HepG2 (cell line): Measurements from ENCODE around the gene HMG20B. TPM values are rescaled to one million over a fixed set of nuclear protein-coding genes. Genes with fewer than 3 reads are reported as not detected.

Experiments
- BCLAF1 ChIP-seq: fragments of 450-650 bp; IDR thresholded peaks from 2 replicates; pipeline ENCODE4 v1.6.1; 2017; ENCODE audit warnings: mild to moderate bottlenecking
- GRHL1 ChIP-seq: sonication (generic); formaldehyde crosslinking; conservative IDR thresholded peaks from 2 replicates; pipeline ENCODE4 v1.8.0; 2022; ENCODE audit warnings: missing genetic modification reagents
- KLF15 ChIP-seq: sonication (generic); formaldehyde crosslinking; IDR thresholded peaks from 2 replicates; pipeline ENCODE4 v1.8.1; 2023; ENCODE audit warnings: borderline replicate concordance, mild to moderate bottlenecking, inconsistent platforms, missing genetic modification reagents, mixed read lengths
- MTF1 ChIP-seq: sonication (generic); formaldehyde crosslinking; IDR thresholded peaks from 2 replicates; pipeline ENCODE4 v1.5.0; 2020; ENCODE audit warnings: missing genetic modification reagents
- NBN ChIP-seq: fragments of 450-650 bp; conservative IDR thresholded peaks from 2 replicates; pipeline ENCODE4 v1.6.1; 2017
- NFE2 ChIP-seq: sonication (generic); formaldehyde crosslinking; IDR thresholded peaks from 2 replicates; pipeline ENCODE4 v1.4.0; 2020; ENCODE audit warnings: missing genetic modification reagents
- NKX3-1 ChIP-seq: sonication (generic); formaldehyde crosslinking; IDR thresholded peaks from 2 replicates; pipeline ENCODE4 v1.5.0; 2020; ENCODE audit warnings: missing genetic modification reagents
- PRDM10 ChIP-seq: sonication (generic); formaldehyde crosslinking; IDR thresholded peaks from 2 replicates; pipeline ENCODE4 v1.4.0; 2020; ENCODE audit warnings: low read depth, missing genetic modification reagents
- PTBP1 ChIP-seq: fragments of 200-400 bp; formaldehyde crosslinking; IDR thresholded peaks from 2 replicates; pipeline ENCODE4 v1.6.1; 2018; ENCODE audit warnings: low read length, low read depth; ENCODE audit not compliant: poor library complexity, severe bottlenecking
- RARA ChIP-seq: IDR thresholded peaks from 2 replicates; pipeline ENCODE4 v1.6.1; 2016; ENCODE audit warnings: missing genetic modification reagents, missing compliant biosample characterization
- SIX1 ChIP-seq: sonication (generic); formaldehyde crosslinking; IDR thresholded peaks from 2 replicates; pipeline ENCODE4 v1.4.0; 2020; ENCODE audit warnings: missing genetic modification reagents, borderline replicate concordance
- SOX13 ChIP-seq, 3 experiments: fragments of 450-650 bp in 1 of 3; sonication (generic) in 1 of 3; formaldehyde crosslinking in 1 of 3; IDR thresholded peaks in 2 of 3; conservative IDR thresholded peaks in 1 of 3; 2 replicates each; pipeline versions ENCODE4 v1.5.0 to v1.6.1; 2016 to 2020; ENCODE audit warnings: antibody characterized with exemption in 1 of 3, mild to moderate bottlenecking in 1 of 3, missing compliant biosample characterization in 1 of 3, missing genetic modification reagents in 1 of 3, moderate library complexity in 1 of 3
- SOX5 ChIP-seq: IDR thresholded peaks from 2 replicates; pipeline ENCODE4 v1.6.1; 2016; ENCODE audit warnings: borderline replicate concordance
- SP5 ChIP-seq: IDR thresholded peaks from 2 replicates; pipeline ENCODE4 v1.6.1; 2016; ENCODE audit warnings: low read depth, borderline replicate concordance
- SPEN ChIP-seq: sonication (generic); formaldehyde crosslinking; IDR thresholded peaks from 2 replicates; pipeline ENCODE4 v1.5.1; 2020; ENCODE audit warnings: low read depth, mild to moderate bottlenecking, missing genetic modification reagents
- ZBTB37 ChIP-seq: sonication (generic); formaldehyde crosslinking; IDR thresholded peaks from 2 replicates; pipeline ENCODE4 v1.4.0; 2020; ENCODE audit warnings: mild to moderate bottlenecking, missing genetic modification reagents
- ZNF678 ChIP-seq: sonication (generic); formaldehyde crosslinking; IDR thresholded peaks from 2 replicates; pipeline ENCODE4 v1.4.0; 2020; ENCODE audit warnings: mild to moderate bottlenecking, missing genetic modification reagents
- ZNF773 ChIP-seq: sonication (generic); formaldehyde crosslinking; IDR thresholded peaks from 2 replicates; pipeline ENCODE4 v1.4.0; 2020; ENCODE audit warnings: missing genetic modification reagents, borderline replicate concordance
- ZSCAN12 ChIP-seq: sonication (generic); formaldehyde crosslinking; IDR thresholded peaks from 2 replicates; pipeline ENCODE4 v1.9.0; 2021; ENCODE audit warnings: mild to moderate bottlenecking, missing genetic modification reagents
- ZSCAN20 ChIP-seq: sonication (generic); formaldehyde crosslinking; IDR thresholded peaks from 2 replicates; pipeline ENCODE4 v1.4.0; 2020; ENCODE audit warnings: missing genetic modification reagents, mild to moderate bottlenecking, borderline replicate concordance
- polyA plus RNA-seq, 8 experiments: library from polyadenylated mRNA; depleted of rRNA in 3 of 8; stranded (reverse) in 7 of 8; unstranded in 1 of 8; fragments of >200 nt; fragmentation: Illumina TruSeq in 4 of 8; extraction: Trizol in 4 of 8; gene quantifications; 2 replicates each; pipeline versions ENCODE4 v1.2.1 to v1.2.3, GENCODE V29; 2011 to 2016; ENCODE audit warnings: low read depth in 4 of 8, missing spikeins in 1 of 8, mixed read lengths in 1 of 8; ENCODE audit not compliant: insufficient read depth in 1 of 8
- total RNA-seq, 5 experiments: library from RNA; depleted of rRNA; stranded (reverse); fragments of >200 nt; fragmentation: Illumina TruSeq; extraction: Trizol; gene quantifications; 2 replicates each; pipeline ENCODE4 v1.2.3, GENCODE V29; 2016; ENCODE audit warnings: low read depth in 1 of 5

Gene HMG20B
- total and polyA plus RNA-seq, 2 of the 13 experiments (the other 11 are each of a cell fraction or from before 2014, with no cell fraction given), result 23.9 to 29.2 TPM

GRCh38 chr19:3572132-3572854 lies 451 bp upstream of the HMG20B start (continued):
- no peak for TF ChIP-seq PRDM10
- TF ChIP-seq MTF1 (CRISPR knock-in tag), result no peak
- TF ChIP-seq BCLAF1, result no peak
- no peak for TF ChIP-seq RARA (CRISPR knock-in tag)
- no peak for TF ChIP-seq SIX1 (CRISPR knock-in tag)
- no peak for TF ChIP-seq NFE2 (CRISPR knock-in tag)
- no peak for TF ChIP-seq NKX3-1 (CRISPR knock-in tag)
- TF ChIP-seq ZNF678 (CRISPR knock-in tag), result no peak
- TF ChIP-seq ZNF773 (CRISPR knock-in tag), result no peak
- TF ChIP-seq GRHL1 (CRISPR knock-in tag), result no peak
- TF ChIP-seq SOX13 (IDR thresholded peaks at IDR 0.05), result 0 out of 2 replicates have a peak, but pooled peaks have one; percentile 42
- no peak for TF ChIP-seq SOX13 (CRISPR knock-in tag; conservative IDR thresholded peaks at IDR 0.05 in 1 of 2, IDR thresholded peaks at IDR 0.05 in 1 of 2)
- TF ChIP-seq NBN, result no peak
- no peak for TF ChIP-seq KLF15 (CRISPR knock-in tag)
- TF ChIP-seq PTBP1, result no peak
- TF ChIP-seq ZBTB37 (CRISPR knock-in tag), result no peak
- TF ChIP-seq ZSCAN12 (CRISPR knock-in tag), result no peak
- peak; percentile 31; the same call in 1 of the 2 replicates for TF ChIP-seq SPEN (CRISPR knock-in tag)
- 0 out of 2 replicates have a peak, but pooled peaks have one; percentile 23 for TF ChIP-seq SOX5 (CRISPR knock-in tag)
- TF ChIP-seq SP5 (CRISPR knock-in tag), result peak; percentile 64; the same call in 1 of the 2 replicates
- no peak for TF ChIP-seq ZSCAN20 (CRISPR knock-in tag)
